GM12801 (cell line): ENCODE measurements around the gene AXIN1.

Source experiments
- CTCF ChIP-seq: IDR thresholded peaks from one replicate; pipeline ENCODE4 v1.5.1; 2011; ENCODE audit warnings: control low read depth; ENCODE audit not compliant: insufficient read length; ENCODE audit errors: extremely low read depth

AXIN1 gene

GRCh38 chr16:369275-369865, 16.8 kb upstream of the AXIN1 start:
- no peak for TF ChIP-seq CTCF

GRCh38 chr16:368388-369158, 16.1 kb upstream of the AXIN1 start:
- no peak for TF ChIP-seq CTCF

- no peak for TF ChIP-seq CTCF
Observed at GRCh38 chr16:367333-367903, 14.9 kb upstream of the AXIN1 start.

- no peak for TF ChIP-seq CTCF
Observed at GRCh38 chr16:366476-366875, 14.0 kb upstream of the AXIN1 start.

- no peak for TF ChIP-seq CTCF
Observed at GRCh38 chr16:364595-365491, 12.3 kb upstream of the AXIN1 start.

- TF ChIP-seq CTCF = no peak
Observed at GRCh38 chr16:363766-364490, 11.4 kb upstream of the AXIN1 start.
